ENCODE results near the gene GALNT10.

The GALNT10 gene

DNA sequence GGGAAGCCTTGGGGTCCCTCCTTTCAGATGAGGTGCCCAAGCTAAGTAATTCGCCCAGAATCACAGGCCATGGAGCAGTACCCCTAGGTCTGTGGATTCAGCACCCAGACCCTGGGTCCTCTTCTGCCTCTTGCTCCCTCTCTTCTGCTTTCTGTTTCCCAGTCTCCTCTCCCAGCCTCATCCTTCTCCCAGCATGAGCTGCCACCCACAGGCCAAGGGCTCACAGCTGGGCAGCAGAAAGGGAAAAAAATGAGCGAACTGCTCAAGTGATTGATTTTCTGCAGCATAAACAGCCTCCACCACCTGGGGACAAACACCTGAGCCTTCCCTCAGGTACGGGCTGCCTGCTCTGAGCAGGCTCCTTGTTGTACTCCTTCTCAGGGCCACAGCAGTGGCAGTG lies 141.4 kb downstream of the GALNT10 start:
- in situ Hi-C loops (cut with MboI; ENCODE audit: low pct_unique_long_range_greater_than_20kb, low sequenced_read_pairs, unreplicated experiment): no loop called here
- TF ChIP-seq, protein P1, sequence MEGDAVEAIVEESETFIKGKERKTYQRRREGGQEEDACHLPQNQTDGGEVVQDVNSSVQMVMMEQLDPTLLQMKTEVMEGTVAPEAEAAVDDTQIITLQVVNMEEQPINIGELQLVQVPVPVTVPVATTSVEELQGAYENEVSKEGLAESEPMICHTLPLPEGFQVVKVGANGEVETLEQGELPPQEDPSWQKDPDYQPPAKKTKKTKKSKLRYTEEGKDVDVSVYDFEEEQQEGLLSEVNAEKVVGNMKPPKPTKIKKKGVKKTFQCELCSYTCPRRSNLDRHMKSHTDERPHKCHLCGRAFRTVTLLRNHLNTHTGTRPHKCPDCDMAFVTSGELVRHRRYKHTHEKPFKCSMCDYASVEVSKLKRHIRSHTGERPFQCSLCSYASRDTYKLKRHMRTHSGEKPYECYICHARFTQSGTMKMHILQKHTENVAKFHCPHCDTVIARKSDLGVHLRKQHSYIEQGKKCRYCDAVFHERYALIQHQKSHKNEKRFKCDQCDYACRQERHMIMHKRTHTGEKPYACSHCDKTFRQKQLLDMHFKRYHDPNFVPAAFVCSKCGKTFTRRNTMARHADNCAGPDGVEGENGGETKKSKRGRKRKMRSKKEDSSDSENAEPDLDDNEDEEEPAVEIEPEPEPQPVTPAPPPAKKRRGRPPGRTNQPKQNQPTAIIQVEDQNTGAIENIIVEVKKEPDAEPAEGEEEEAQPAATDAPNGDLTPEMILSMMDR (IDR thresholded peaks at IDR 0.05; ENCODE audit: extremely low read depth, insufficient read depth, missing control alignments): peak; percentile 24
- no peak for DNase-seq (ENCODE audit: low spot score)

- TF ChIP-seq, protein P1 (IDR thresholded peaks at IDR 0.05; ENCODE audit: extremely low read depth, insufficient read depth, missing control alignments): no peak
- in situ Hi-C loops (cut with MboI; ENCODE audit: low pct_unique_long_range_greater_than_20kb, low sequenced_read_pairs, unreplicated experiment): no loop called here
- DNase-seq (ENCODE audit: low spot score): no peak
Measured at GRCh38 chr5:154332451-154332850, 141.9 kb downstream of the GALNT10 start.

DNA sequence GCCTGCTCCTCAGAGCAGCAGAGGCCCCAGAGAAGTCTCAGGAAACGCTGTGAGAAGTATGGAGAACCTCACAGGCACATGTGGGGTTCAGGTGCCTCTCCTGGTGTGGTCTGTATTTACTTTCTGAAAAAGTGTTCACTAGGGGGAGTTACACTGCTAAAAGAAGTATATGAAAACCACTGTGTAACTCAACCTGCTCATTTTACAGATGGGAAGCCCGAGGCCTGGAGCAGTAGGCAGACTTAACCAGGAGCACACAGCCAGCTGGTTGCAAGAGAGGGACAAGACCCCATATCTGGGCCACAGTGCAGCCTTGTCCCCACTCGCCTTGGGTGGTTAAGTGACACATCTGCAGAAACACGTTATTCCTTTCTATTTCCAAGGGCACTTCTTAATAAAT lies 142.5 kb downstream of the GALNT10 start:
- TF ChIP-seq, protein P1 (IDR thresholded peaks at IDR 0.05; ENCODE audit: extremely low read depth, insufficient read depth, missing control alignments): peak; percentile 37
- in situ Hi-C loops (cut with MboI; ENCODE audit: low pct_unique_long_range_greater_than_20kb, low sequenced_read_pairs, unreplicated experiment): no loop called here
- no peak for DNase-seq (ENCODE audit: low spot score)

GRCh38 chr5:154334406-154335064 lies 144.0 kb downstream of the GALNT10 start:
- TF ChIP-seq, protein P1 (IDR thresholded peaks at IDR 0.05; ENCODE audit: extremely low read depth, insufficient read depth, missing control alignments): no peak
- DNase-seq (ENCODE audit: low spot score): no peak
- in situ Hi-C loops (cut with MboI; ENCODE audit: low pct_unique_long_range_greater_than_20kb, low sequenced_read_pairs, unreplicated experiment): no loop called here

DNA sequence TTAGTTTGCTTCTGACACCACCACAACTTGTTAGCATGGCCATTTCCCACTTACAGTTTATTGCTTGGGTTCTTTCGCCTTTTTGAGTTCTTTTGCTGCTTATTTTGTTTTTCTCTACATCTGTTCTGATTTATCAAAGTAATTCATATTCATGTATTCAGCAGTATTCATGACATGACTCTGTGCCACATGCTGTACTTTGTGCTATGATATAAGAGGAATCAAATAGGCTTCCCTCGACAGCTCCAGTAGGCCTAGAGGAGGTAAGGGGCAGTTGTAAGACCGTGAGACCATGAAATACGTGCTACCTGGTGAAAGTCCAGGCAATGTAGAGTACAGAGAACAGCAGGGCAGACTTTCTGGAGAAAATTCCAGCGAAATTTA lies 144.5 kb downstream of the GALNT10 start:
- DNase-seq (ENCODE audit: low spot score): no peak
- TF ChIP-seq, protein P1 (IDR thresholded peaks at IDR 0.05; ENCODE audit: extremely low read depth, insufficient read depth, missing control alignments): no peak
- in situ Hi-C loops (cut with MboI; ENCODE audit: low pct_unique_long_range_greater_than_20kb, low sequenced_read_pairs, unreplicated experiment): no loop called here

DNA sequence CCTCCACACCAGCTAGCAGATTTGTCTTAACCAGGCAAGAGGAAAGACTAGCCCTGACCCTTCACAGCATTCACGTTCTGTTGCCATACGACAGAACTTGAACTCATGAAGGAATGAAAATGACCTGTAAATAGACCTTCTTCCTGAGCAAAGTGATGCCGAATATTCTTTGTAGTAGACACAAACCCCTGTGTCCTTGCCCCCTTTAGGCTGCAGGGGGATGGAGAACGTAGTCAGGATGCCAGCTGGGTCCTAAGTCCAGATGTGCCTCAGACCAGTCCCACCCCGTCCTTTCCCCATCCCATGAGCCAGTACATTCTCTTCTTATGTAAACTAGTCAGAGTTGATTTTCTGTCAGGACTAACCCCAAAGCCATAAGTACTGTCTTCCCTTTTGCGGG lies 151.1 kb downstream of the GALNT10 start:
- TF ChIP-seq, protein P1 (IDR thresholded peaks at IDR 0.05; ENCODE audit: extremely low read depth, insufficient read depth, missing control alignments): no peak
- in situ Hi-C loops (cut with MboI; ENCODE audit: low pct_unique_long_range_greater_than_20kb, low sequenced_read_pairs, unreplicated experiment): no loop called here
- no peak for DNase-seq (ENCODE audit: low spot score)

All from GM13977 (cell line).